OCI-M2 (cell line): Measurements from ENCODE around the gene KRT15.

Experiments used
- DNase-seq: peaks from one replicate; lab custom pipeline; 2025; ENCODE audit not compliant: unreplicated experiment; lab: John Stamatoyannopoulos, UW

The KRT15 gene

DNA sequence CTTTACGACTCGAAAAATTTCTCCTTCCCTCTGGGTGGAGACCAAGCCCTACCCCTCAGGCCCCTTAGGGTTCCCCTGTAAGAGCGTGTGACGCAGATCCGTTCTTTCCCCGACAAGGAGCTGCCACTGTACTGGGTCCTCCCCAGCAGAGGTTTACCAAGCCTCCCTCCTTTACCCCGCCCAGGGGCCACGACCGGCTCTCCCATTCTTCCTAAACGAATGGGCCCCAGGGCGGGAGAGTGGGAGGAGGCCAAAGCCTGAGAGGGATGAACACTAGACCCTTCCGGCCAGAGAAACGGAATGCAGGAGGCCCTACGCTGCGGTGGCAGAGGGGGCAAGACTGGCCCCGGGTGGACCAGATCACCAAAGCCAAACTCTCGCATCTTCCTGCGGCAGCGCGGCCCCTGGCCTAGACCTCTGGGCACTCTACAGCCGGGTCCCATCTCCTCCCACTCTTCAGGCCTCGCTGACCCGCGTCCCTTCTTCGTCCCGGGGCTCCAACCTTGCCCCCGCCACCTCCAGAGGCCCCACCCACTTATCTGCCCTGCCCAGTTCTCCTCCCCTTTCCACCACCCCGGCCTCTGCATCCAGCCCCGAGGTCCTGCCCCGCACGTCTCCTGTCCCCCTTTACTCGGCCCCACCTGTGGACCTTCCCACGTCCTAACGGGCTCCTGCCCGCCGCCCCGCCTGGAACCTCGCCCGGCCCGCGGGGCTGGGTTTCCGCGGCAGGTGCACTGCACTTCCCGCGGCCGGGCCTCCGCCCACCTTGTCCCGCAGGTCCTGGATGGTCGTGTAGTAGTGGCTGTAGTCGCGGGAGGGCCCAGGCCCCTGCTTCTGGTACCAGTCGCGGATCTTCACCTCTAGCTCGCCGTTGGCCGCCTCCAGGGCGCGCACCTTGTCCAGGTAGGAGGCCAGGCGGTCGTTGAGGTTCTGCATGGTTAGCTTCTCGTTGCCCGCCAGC is 8.7 kb upstream of the KRT15 start:
- DNase-seq: no peak

DNA sequence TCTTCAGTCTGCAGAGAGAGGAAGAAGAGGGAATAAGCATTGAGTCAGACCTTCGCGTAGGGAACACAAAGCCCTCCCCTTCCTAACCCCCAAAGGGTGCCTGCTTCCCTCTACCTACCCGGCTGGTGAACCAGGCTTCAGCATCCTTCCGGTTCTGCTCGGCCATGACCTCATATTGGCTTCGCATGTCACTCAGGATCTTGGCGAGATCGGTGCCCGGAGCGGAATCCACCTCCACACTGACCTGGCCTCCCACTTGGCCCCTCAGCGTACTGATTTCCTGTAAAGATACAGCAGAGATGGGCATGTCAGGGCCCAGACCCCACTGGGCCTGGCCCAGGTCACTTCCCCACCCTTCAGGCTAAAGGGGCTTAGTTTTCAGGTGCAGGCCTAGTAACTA is 5.6 kb upstream of the KRT15 start:
- DNase-seq: no peak

DNA sequence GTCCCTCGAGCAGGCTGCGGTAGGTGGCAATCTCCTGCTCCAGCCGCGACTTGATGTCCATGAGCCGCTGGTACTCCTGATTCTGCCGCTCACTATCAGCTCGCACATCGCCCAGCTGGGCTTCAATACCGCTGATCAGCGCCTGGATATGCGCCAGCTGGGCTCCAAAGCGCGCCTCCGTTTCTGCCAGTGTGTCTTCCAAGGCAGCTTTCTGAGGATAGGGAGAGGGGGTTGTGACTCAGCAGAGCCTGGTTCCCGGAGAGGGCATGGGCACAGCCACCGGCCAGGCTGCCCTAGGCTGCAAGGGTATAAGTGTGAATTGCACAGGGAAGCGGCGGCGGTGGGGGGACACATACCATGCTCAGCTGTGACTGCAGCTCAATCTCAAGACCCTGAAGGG is 5.1 kb upstream of the KRT15 start:
- DNase-seq: no peak

DNA sequence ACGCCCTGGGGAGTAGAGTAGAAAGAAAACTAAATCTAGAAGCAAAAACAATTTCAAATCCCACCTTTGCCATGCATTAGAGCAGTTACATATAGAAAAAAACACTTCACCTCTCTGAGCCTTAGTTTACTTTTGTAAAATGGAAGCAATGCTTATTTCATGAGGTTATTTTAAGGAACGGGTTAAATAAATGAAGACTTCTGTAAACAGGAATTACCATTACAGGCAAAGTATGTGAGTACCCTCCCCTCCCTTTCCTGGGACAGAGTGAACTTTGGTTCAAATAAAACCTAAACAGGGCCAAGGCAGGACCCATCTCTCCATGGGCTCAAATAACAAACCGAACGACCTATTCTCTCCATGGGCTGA is 4.5 kb upstream of the KRT15 start:
- DNase-seq: no peak

DNA sequence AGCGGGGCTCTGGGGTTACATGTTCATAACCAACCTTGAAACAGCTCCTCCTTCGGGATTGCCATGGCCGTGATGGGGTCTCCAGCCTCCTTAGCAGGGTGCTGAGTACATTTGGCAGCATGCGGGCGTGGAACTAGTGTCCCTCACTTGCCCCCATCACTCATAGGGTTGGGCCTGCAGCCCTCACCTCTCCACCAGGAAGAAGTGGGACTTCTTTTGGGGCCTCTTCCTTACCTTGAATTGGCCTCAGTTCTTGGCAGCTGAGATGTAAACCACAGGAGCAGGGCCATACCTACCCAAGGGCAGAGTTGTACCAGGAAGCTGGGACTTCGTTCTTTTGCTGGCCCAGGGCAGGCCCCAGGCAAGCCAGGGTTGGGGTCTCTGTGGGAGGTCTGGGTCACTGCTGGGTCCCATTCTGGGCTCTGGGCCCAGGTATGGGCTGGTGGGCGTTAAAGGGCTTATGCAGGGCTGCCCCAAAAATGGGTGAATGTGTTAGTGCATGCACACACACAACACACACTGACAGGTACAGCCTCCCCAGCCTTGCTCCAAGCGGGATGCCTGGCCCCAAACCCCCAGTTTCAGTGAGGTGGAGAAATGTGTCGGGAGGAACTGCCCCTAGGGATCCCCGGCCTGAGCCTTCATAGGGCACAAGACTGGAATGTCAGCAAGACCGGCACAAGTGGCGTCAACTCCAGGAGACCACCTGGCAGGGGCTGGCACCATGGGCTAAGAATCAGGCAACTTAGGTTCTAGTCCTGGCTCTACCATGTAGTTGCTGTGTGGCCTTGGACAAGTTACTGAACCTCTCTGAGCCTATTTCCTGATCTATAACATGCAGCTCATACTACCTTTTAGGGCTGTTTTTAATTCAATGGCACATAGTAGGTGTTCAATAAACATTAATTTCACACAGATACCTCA is 3.9 kb upstream of the KRT15 start:
- DNase-seq: no peak

DNA sequence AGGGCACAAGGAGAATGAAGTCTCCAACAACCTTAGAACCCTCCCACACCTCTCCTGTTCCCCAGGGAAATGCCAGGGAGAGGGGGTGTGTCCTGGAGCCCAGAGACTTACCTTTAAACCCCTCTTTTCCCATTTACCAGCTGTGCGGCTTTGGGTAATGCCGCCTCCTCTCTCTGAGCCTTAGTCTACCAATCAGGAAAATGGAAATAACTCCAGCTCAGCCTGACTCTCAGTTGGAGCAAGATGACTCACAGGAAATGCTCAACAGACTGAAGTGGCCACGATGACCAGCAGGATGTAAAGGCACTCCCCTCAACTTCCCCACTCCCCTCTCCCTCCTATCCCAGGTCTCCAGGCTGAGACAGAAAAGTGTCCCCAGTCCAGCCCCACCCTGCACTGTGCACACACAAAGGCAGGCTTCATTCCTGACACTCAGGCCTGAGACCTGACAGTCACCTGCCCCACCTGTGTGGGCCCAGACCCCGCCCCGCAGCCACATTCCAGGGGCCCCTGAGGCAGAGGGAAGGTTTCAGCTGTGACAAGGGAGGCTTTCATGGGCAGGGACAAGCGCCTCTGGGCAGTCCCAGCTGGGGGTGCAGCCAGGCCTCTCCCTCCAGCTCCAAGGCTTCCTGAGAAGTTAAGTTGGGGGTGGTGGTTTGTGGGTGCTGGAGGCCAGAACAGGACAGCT is 3.0 kb upstream of the KRT15 start:
- DNase-seq: no peak

DNA sequence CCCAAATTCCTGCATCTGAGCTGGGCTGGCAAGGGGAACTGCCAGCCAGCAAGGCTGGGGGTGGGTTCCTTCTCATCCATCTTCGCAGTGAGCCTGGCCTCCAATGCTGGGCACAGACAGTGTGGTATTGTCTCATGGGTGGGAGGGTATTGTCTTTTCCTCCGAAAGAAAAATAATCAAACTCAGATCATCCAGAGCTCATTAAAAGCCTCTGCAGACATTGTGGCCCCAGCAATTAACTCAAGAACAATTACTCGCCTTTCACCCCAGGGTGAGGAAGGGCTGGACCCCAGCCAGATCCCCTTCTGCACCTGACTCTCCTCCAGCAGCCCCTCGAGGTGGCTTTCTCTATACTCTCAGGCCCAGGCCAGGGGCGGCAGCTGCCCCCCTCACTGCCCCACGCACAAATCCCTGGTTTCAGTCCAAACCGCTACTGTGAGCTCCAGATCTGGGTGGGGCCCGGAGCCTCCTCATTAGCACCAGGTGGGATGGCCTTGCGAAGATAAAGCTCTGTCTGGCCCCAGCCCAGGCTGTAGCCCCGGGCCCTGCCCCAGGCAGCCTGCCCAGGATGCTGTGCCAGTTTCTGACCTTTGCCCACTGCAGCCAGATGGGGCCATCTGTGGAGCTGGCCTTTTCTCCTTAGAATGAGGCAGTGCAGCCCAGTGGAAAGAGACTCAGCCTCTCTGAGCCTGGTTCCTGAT is 2.3 kb upstream of the KRT15 start:
- DNase-seq: no peak

DNA sequence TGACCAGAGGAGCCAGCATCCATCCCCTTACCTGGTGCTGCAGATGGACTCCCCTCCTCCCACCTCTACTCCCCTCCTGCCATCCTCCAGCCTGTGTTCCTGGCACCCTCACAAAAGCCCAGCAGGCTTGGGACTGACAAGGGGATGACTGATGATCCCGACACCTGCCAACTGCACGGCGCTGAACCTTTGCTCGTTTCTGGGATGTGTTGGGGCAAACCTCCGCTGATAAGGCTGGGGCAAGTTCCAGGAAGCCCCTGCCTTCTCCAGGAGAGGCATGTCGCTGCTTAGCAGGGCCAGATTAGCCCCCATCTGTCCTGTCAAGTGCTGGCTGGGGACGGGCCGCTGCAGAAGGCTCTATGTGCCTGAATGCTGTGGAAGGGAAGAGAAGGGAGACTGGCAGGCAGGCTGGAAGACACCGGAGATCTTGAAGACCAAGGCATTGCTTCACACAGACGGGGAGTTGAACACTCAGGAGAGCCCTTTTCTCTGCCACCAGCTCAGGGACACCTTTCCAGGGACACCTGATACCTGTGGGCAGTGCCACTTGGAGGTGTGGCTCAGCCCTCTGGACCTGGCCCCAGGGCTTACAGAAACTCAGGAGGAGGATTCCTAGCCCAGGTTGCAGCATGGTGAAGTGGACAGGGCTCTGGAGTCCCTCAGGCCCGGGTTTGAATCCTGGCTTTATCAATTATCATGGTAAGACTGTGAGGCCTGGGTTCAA is 973 bp upstream of the KRT15 start:
- DNase-seq: no peak

DNA sequence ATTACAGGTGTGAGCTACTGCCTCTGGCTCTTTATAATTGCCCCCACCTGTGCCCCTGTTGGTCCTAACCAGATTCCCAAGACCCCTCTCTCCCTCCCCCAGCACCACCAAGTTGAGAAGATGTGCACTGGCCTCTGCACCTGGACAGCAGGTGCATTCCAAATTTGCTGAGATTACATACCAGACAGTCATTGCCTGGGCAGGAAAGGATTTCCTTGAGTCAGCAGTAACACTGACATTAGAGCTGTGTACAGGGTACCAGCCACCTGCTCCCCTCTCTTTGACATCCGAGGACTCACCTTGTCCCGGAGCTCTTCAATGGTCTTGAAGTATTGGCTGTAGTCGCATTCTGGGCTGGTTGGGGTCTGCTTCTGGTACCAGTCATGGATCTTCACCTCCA is 659 bp downstream of the KRT15 start:
- no peak for DNase-seq

DNA sequence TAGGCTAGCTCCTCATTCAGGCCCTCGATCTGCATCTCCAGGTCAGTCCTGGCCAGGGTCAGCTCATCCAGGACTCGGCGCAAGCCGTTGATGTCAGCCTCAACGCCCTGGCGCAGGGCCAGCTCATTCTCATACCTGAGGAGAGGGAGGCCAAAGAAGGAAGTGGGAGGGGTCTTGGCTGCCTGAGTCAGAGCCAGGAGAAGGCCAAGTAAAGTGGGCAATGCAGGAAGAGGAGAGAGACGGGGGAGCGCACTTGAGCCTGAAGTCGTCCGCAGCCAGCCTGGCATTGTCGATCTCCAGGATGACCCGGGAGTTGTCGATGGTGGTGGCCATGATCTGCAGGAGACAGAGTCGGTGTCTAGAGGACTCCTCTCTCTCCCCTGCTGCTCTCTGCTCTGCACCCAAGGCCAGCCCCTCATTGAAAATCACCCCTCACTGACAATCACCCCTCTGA is 1.8 kb downstream of the KRT15 start:
- DNase-seq: no peak

DNA sequence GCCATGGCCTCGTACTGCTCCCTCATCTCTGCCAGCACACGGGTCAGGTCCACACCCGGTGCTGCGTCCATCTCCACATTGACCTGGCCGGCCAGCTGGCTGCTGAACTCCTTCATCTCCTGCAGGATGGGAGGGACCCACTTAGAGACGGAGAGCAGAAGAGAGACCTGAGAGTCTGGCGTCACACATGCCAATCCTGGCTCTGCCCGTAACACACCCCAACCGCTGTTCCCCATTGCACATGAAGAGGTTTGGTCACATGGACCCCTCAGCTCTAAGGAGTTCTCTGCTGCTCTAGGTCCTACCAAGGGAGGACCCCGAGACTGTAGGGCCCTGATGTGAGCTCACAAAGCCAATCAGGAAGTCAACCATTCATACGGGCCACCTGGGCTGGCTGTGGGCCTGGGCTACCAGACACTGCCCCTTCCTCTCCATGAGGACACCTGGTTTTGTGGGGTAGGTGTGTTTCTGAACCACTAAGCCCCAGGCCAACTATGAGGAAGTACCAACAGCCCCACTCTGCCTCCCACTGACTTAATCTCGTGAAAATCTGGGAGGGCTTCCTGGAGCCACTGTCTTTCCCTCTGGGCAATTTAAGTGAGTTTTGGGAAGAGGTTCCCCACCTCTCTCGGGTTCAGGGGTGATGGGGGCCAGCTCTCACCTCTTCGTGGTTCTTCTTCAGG is 2.4 kb downstream of the KRT15 start:
- DNase-seq: no peak

DNA sequence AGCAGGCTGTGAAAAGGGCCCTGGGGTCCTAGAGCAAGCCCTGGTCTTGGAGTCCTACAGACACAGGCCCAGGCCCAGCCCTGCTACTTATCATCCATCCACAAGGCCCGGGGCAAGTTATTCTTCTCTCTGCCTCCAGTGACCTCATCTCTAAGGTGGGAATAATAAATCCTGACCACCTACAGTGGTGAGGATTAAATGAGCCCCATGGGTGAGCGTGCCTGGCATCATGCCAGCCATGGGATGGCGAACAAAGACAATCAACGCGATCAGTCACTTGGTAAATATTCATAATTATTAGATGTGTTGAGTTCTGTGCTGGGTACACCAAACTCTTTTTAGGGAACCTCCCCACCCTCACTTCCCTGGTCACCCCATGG is 5.5 kb downstream of the KRT15 start:
- no peak for DNase-seq

DNA sequence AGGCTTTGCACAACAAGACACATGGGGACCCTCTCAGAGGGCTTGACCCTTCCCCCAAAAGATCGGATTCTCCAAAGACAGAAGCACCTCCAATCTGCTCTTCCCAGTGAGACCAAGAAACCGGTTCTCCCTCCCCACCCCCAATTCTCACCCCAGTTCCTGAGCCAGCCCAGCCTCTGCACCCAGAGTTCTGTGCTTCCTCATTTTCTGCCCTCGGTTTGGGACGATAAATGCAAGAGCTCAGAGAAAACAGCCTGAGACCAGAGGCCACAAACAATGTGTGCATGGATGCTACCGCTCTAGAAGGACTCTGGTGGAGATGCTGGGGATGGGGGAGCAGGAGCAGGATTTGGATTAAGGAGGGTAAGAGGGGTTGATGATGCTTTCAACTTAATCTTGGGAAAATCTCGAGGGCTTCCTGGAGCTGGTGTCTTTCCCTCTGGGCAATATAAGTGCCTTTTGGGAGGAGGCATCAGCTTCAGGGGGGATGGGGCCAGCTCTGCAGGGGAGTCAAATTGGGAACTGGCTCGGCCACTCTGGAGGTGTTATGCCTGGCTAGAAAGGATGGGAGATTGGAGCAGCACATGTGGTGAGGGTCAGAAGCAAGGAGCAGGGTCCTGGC is 6.0 kb downstream of the KRT15 start:
- DNase-seq: no peak

DNA sequence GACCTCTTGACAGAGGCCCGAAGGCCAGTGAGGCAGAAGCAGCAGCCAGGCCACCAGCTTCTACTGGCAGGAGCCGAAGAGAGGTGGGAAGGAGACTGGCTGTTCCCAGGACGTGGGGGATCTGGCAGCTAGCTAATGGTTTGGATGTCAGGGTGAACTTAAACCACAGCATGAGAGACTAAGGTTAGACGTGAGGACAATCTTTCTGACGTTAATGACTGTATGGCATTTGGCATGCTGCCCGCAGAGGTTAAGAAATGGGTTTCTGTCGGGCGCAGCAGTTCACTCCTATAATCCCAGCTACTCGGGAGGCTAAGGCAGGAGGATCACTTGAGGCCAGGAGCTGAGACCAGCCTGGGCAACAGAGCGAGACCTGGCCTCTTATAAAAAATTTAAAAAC is 7.0 kb downstream of the KRT15 start:
- no peak for DNase-seq

DNA sequence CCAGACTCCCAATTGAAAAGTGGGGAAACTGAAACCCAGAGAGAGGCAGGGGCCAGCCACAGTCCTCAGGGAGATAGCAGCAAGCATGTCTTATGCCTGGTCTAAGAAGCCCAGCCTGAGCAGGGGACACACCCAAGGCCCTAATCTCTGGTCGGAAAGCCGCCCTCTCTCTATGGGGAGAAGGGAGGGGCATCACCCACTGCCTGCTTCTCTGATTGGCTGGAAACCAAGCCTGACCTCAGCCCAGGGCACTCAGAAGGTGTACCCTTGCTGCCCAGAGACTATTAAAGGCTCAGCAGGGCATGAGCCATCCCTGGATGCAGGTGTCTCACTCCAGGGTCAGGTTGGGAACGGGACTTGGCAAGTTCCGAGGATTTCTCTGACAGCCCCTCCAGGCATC is 7.6 kb downstream of the KRT15 start:
- DNase-seq: no peak

DNA sequence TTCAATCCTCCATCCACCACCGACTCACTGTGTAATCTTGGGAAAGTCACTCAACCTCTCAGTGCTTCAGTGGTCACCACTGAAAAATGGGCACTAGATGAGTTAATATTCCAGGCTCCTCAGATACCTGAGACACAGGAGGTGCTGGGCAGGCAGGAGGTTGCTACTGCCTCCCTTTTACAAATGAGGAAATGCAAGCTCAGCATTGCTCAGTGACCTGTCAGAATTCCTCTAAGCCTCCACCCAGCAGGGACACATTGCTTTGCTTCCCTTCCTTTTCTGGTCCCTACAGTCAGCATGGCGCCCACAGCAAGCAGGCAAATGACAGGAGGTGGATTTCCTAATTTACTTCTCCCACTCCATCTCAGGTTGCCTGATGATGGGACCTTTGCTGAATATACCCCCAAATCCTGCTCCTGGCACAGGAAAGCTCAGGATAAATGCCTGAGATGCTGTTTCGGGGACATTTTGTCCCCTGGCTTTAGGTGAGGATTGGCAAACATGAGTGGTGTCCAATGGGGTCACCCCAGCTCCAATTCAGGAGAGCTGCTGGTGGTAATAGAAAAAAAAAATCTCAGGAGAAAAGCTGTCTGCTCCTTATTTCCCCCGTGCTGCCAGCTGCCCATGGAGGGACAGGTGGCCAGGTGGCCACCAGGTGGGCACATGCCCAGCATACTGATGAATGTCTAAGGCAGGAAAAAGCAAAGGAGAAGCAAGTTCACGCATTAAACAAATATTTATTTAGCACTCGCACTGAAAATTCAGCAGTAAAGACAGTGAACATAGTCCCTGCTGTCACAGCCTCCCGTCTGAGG is 8.2 kb downstream of the KRT15 start:
- no peak for DNase-seq

DNA sequence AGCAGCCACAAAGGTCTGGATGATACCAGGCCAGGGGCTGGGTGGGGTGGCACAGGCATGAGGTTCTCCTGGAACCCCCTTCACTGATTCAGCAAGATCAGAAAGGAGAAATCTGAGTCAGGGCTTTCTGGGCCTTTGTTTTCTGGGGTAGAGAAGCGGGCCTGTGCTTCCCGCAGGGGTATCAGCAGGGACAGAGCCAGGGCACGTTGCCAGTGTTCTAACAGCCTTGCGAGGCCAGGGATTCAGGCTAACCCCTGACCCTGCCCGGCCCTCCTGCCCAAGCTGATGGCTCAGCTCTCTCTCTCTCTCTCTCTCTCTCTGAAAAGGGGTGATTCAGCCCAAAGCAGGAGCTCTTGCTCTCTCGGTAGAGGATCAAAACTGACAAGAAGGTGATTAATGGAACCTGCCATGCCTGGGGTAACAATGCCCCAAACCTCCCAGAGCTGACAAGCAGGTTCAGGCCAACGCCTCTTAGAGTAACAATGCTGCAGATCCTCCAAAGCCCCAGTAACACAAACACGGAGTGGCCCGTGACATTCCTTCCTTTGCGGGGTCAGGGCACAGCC is 11.3 kb downstream of the KRT15 start:
- DNase-seq: no peak
